Inflammatory macrophage (primary cell): ENCODE results near the gene NIPBL.
"Not testable (repeated sequence)": the region's sequence is repeated elsewhere in the genome, so short reads cannot be mapped to it uniquely, and the experiment has no call there.

Experiments used
- DNase-seq, 2 donors: peaks; one replicate each; pipeline ENCODE4 v3.0.0-alpha.2; 2020 to 2022
- total RNA-seq, 18 experiments: gene quantifications; one replicate each; lab custom pipeline; 2026; ENCODE audit warnings: mixed read lengths in 6 of 18, inconsistent platforms in 2 of 18; lab: John Stamatoyannopoulos, UW

NIPBL gene
- 41.3 to 205 (median 102) reads per million in 18 experiments for total RNA-seq

- peak; percentile 91 to 92 for DNase-seq
Measured at GRCh38 chr5:36876299-36876964, at the start of gene NIPBL. TSS of gene NIPBL (plus strand) at chr5:36876769. CDS start at chr5:36953697, 76,928 bp downstream.

GRCh38 chr5:36832274-36832673, 44.3 kb upstream of the NIPBL start:
- no peak for DNase-seq

- peak; percentile 51 to 59 for DNase-seq
Measured at GRCh38 chr5:36836831-36837230, 39.7 kb upstream of the NIPBL start.

GRCh38 chr5:36839489-36840476, 36.8 kb upstream of the NIPBL start:
- peak; percentile 73 to 89 for DNase-seq

- DNase-seq, result peak in 1 of 2 donors; percentile 43
Measured at GRCh38 chr5:36841677-36842076, 34.9 kb upstream of the NIPBL start.

GRCh38 chr5:36842087-36842486, 34.5 kb upstream of the NIPBL start:
- DNase-seq, result peak in 1 of 2 donors; percentile 15

GRCh38 chr5:36844305-36844704, 32.3 kb upstream of the NIPBL start:
- no peak for DNase-seq

- not testable (repeated sequence) for DNase-seq
Measured at GRCh38 chr5:36848545-36848944, 28.0 kb upstream of the NIPBL start.

- not testable (repeated sequence) for DNase-seq
Measured at GRCh38 chr5:36852903-36853302, 23.7 kb upstream of the NIPBL start.

GRCh38 chr5:36854402-36855140, 22.0 kb upstream of the NIPBL start:
- no peak for DNase-seq

- DNase-seq, result no peak
Measured at GRCh38 chr5:36855141-36855495, 21.5 kb upstream of the NIPBL start.

GRCh38 chr5:36861871-36862270, 14.7 kb upstream of the NIPBL start:
- no peak for DNase-seq

GRCh38 chr5:36870399-36871040, 6.0 kb upstream of the NIPBL start:
- peak; percentile 49 to 91 for DNase-seq

- DNase-seq, result no peak
Measured at GRCh38 chr5:36874465-36874864, 2.1 kb upstream of the NIPBL start.

- peak; percentile 47 to 63 for DNase-seq
Measured at GRCh38 chr5:36875051-36875789, 1.3 kb upstream of the NIPBL start.

- DNase-seq, result peak; percentile 69 to 81
Measured at GRCh38 chr5:36875790-36876298, 725 bp upstream of the NIPBL start.

GRCh38 chr5:36876965-36877666, 547 bp downstream of the NIPBL start:
- DNase-seq, result peak; percentile 47 to 62

GRCh38 chr5:36877667-36878391, 1.3 kb downstream of the NIPBL start:
- DNase-seq, result peak; percentile 25 to 29

- no peak for DNase-seq
Measured at GRCh38 chr5:36878392-36879082, 2.0 kb downstream of the NIPBL start.
